K562 (cell line): ENCODE data around the gene POMP. TPM values are rescaled to one million over a fixed set of nuclear protein-coding genes. Genes with fewer than 3 reads are reported as not detected.

Source experiments
- EP300 ChIP-seq: IDR thresholded peaks from 2 replicates; pipeline ENCODE4 v1.6.1; 2012; ENCODE audit warnings: low read length, improper control_type of control experiment
- ESRRB ChIP-seq: fragments of 250-450 bp; sonication (Bioruptor Pico); IDR thresholded peaks from 2 replicates; pipeline ENCODE4 v1.5.0; 2020; ENCODE audit warnings: mild to moderate bottlenecking, moderate library complexity, borderline replicate concordance
- ETS2 ChIP-seq: IDR thresholded peaks from 2 replicates; pipeline ENCODE4 v1.6.1; 2016; ENCODE audit warnings: borderline replicate concordance, missing genetic modification characterization, mild to moderate bottlenecking, moderate library complexity, missing compliant biosample characterization; ENCODE audit not compliant: poor library complexity, severe bottlenecking
- FOSL1 ChIP-seq: fragments of 200-800 bp; sonication (Bioruptor generic); conservative IDR thresholded peaks from 2 replicates; pipeline ENCODE4 v1.6.1; 2016; ENCODE audit warnings: missing genetic modification characterization, missing compliant biosample characterization
- FOXK1 ChIP-seq: sonication (generic); formaldehyde crosslinking; IDR thresholded peaks from 2 replicates; pipeline ENCODE4 v1.8.0; 2022; ENCODE audit warnings: missing genetic modification reagents, mild to moderate bottlenecking, borderline replicate concordance
- GTF2F1 ChIP-seq: IDR thresholded peaks from 2 replicates; pipeline ENCODE4 v1.6.1; 2011; ENCODE audit warnings: low read depth, low read length, improper control_type of control experiment
- HOXB6 ChIP-seq: fragments of 250-450 bp; sonication (Bioruptor Pico); IDR thresholded peaks from 2 replicates; pipeline ENCODE4 v1.5.1; 2022; ENCODE audit warnings: mild to moderate bottlenecking, borderline replicate concordance
- KLF10 ChIP-seq: fragments of 250-450 bp; sonication (Bioruptor Pico); IDR thresholded peaks from 2 replicates; pipeline ENCODE4 v1.6.1; 2021; ENCODE audit warnings: matching md5 sums
- LEF1 ChIP-seq: fragments of 450-650 bp; IDR thresholded peaks from 2 replicates; pipeline ENCODE4 v1.6.1; 2016; ENCODE audit warnings: mild to moderate bottlenecking
- MAZ ChIP-seq, 2 experiments: fragments of 450-650 bp in 1 of 2; sonication (generic) in 1 of 2; formaldehyde crosslinking; IDR thresholded peaks in 1 of 2; conservative IDR thresholded peaks in 1 of 2; 2 replicates each; pipeline versions ENCODE4 v1.4.0 to v1.5.0; 2020; ENCODE audit warnings: mild to moderate bottlenecking in 1 of 2, missing genetic modification reagents in 1 of 2
- NCOA1 ChIP-seq: fragments of 450-650 bp; IDR thresholded peaks from 2 replicates; pipeline ENCODE4 v1.6.1; 2016; ENCODE audit warnings: low read depth
- NRF1 ChIP-seq, 2 experiments: fragments of 450-650 bp; IDR thresholded peaks in 1 of 2; conservative IDR thresholded peaks in 1 of 2; 2 replicates each; pipeline ENCODE4 v1.6.1; 2014; ENCODE audit warnings: mild to moderate bottlenecking in 2 of 2
- RBM14 ChIP-seq: fragments of 200-400 bp; formaldehyde crosslinking; IDR thresholded peaks from 2 replicates; pipeline ENCODE4 v1.6.1; 2018; ENCODE audit warnings: low read depth, mild to moderate bottlenecking, low read length, moderate library complexity, borderline replicate concordance; ENCODE audit not compliant: insufficient read depth
- RBM25 ChIP-seq: fragments of 200-400 bp; formaldehyde crosslinking; IDR thresholded peaks from 2 replicates; pipeline ENCODE4 v1.6.1; 2018; ENCODE audit warnings: low read length, low read depth, moderate library complexity; ENCODE audit not compliant: severe bottlenecking
- SMAD1 ChIP-seq: fragments of 150-350 bp; IDR thresholded peaks from 2 replicates; pipeline ENCODE4 v1.6.1; 2014; ENCODE audit warnings: low read length, low read depth; ENCODE audit not compliant: partially characterized antibody
- SMC3 ChIP-seq: conservative IDR thresholded peaks from 2 replicates; pipeline ENCODE4 v1.6.1; 2011; ENCODE audit warnings: low read depth, low read length, improper control_type of control experiment; ENCODE audit not compliant: insufficient read depth
- SRSF7 ChIP-seq: fragments of 200-400 bp; formaldehyde crosslinking; optimal IDR thresholded peaks from 2 replicates; pipeline ENCODE3; 2017; ENCODE audit warnings: mild to moderate bottlenecking, low read depth, low read length
- SUPT5H ChIP-seq: fragments of 450-650 bp; IDR thresholded peaks from 2 replicates; pipeline ENCODE4 v1.6.1; 2016
- ZBTB8A ChIP-seq: fragments of 450-650 bp; IDR thresholded peaks from 2 replicates; pipeline ENCODE4 v1.6.1; 2018; ENCODE audit warnings: mild to moderate bottlenecking, moderate library complexity; ENCODE audit not compliant: partially characterized antibody
- ZNF121 ChIP-seq: sonication (generic); formaldehyde crosslinking; conservative IDR thresholded peaks from 2 replicates; pipeline ENCODE4 v1.8.0; 2022; ENCODE audit warnings: missing genetic modification reagents
- ZNF431 ChIP-seq: sonication (generic); formaldehyde crosslinking; IDR thresholded peaks from 2 replicates; pipeline ENCODE4 v1.8.0; 2022; ENCODE audit warnings: mild to moderate bottlenecking, missing genetic modification reagents
- ZNF79 ChIP-seq: fragments of 250-450 bp; sonication (Bioruptor Pico); IDR thresholded peaks from 2 replicates; pipeline ENCODE4 v1.4.0; 2020; ENCODE audit warnings: low read depth, mild to moderate bottlenecking, moderate library complexity
- polyA plus RNA-seq, 8 experiments: library from polyadenylated mRNA; depleted of rRNA in 4 of 8; stranded (reverse) in 5 of 8; unstranded in 3 of 8; fragments of >200 nt; fragmentation: Nextera tagmentation in 2 of 8; fragmentation: Illumina TruSeq in 1 of 8; extraction: Ambion mirVana in 2 of 8; extraction: Trizol in 1 of 8; gene quantifications; 2 replicates each; pipeline versions ENCODE4 v1.2.1 to v1.2.3, GENCODE V29; 2011 to 2014; ENCODE audit warnings: inconsistent platforms in 1 of 8, missing spikeins in 1 of 8
- total RNA-seq, 7 experiments: library from RNA; depleted of rRNA in 6 of 7; stranded (reverse); fragments of >200 nt in 6 of 7; fragmentation: Illumina TruSeq in 2 of 7; extraction: Trizol in 2 of 7; gene quantifications; 2 replicates each; pipeline versions ENCODE4 v1.2.1 to v1.2.3, GENCODE V29; 2011 to 2021; ENCODE audit warnings: low replicate concordance in 1 of 7
- TF ChIP-seq, protein P1 (sequence below): sonication (generic); formaldehyde crosslinking; IDR thresholded peaks from 2 replicates; pipeline ENCODE4 v1.9.0; 2022; ENCODE audit warnings: mild to moderate bottlenecking, missing genetic modification reagents
- TF ChIP-seq, protein P2 (sequence below): fragments of 250-450 bp; sonication (Bioruptor Pico); IDR thresholded peaks from 2 replicates; pipeline ENCODE4 v1.6.1; 2021; ENCODE audit warnings: mild to moderate bottlenecking
- TF ChIP-seq, protein P3 (sequence below): sonication (generic); formaldehyde crosslinking; IDR thresholded peaks from 2 replicates; pipeline ENCODE4 v1.8.1; 2023; ENCODE audit warnings: mild to moderate bottlenecking, missing genetic modification reagents
- TF ChIP-seq, protein P4 (sequence below): sonication (generic); formaldehyde crosslinking; IDR thresholded peaks from 2 replicates; pipeline ENCODE4 v1.8.1; 2023; ENCODE audit warnings: mild to moderate bottlenecking, missing genetic modification reagents

Gene POMP
- total and polyA plus RNA-seq, 9 of the 15 experiments (the other 6 are each of a cell fraction or from before 2014, with no cell fraction given) = 69.2 to 647 (median 118) TPM

DNA sequence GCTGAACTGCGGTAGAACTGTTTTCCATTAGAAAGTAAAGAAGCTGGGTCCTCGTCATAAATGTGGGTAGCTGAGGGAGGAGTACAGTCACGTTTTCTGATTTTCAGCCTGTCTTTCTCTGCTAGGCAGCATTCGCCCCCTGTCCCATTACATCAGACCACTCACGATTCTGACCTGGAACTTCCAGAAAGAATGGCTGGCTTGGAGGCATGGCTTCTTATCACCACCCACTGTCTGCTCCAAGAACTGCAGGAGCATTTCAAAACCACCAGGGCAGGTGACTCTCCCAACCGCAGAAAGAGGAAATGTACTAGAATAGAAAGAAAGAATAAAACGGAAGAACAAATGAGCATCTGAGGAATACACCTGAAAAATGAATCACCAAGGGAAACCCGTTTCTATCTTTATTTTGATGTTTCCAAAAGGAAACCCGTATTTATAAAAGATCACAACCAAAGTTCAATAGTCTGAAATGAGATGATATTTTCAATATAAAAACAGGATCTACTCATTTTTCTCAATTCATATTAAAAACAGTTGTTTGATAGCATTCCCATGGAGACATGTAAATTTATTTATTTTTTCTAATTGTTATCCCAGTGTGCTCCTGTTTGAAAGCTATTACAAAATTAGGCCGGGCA lies 22.1 kb upstream of the POMP start (continued):
- TF ChIP-seq, protein P1, sequence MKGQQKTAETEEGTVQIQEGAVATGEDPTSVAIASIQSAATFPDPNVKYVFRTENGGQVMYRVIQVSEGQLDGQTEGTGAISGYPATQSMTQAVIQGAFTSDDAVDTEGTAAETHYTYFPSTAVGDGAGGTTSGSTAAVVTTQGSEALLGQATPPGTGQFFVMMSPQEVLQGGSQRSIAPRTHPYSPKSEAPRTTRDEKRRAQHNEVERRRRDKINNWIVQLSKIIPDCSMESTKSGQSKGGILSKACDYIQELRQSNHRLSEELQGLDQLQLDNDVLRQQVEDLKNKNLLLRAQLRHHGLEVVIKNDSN = no peak
- TF ChIP-seq SUPT5H (no peak), SMC3 (peak; percentile 75), ZNF121 (no peak), KLF10 (CRISPR knock-in tag) (no peak), MAZ (CRISPR knock-in tag; conservative IDR thresholded peaks at IDR 0.05 in 1 of 2, IDR thresholded peaks at IDR 0.05 in 1 of 2) (no peak), ZBTB8A (no peak), FOXK1 (no peak), LEF1 (no peak), RBM25 (no peak), HOXB6 (CRISPR knock-in tag) (no peak), RBM14 (no peak), NCOA1 (no peak), GTF2F1 (no peak), ZNF431 (CRISPR knock-in tag) (no peak), ESRRB (CRISPR knock-in tag) (no peak), EP300 (0 out of 2 replicates have a peak, but pooled peaks have one; percentile 24), SMAD1 (no peak), ETS2 (no peak), ZNF79 (no peak), SRSF7 (no peak), FOSL1 (tag) (0 out of 2 replicates have a peak, but pooled peaks have one; percentile 23), NRF1 (conservative IDR thresholded peaks at IDR 0.05 in 1 of 2, IDR thresholded peaks at IDR 0.05 in 1 of 2) (no peak)
- TF ChIP-seq, protein P2, sequence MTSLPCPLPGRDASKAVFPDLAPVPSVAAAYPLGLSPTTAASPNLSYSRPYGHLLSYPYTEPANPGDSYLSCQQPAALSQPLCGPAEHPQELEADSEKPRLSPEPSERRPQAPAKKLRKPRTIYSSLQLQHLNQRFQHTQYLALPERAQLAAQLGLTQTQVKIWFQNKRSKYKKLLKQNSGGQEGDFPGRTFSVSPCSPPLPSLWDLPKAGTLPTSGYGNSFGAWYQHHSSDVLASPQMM (CRISPR knock-in tag) = no peak
- TF ChIP-seq, protein P3, sequence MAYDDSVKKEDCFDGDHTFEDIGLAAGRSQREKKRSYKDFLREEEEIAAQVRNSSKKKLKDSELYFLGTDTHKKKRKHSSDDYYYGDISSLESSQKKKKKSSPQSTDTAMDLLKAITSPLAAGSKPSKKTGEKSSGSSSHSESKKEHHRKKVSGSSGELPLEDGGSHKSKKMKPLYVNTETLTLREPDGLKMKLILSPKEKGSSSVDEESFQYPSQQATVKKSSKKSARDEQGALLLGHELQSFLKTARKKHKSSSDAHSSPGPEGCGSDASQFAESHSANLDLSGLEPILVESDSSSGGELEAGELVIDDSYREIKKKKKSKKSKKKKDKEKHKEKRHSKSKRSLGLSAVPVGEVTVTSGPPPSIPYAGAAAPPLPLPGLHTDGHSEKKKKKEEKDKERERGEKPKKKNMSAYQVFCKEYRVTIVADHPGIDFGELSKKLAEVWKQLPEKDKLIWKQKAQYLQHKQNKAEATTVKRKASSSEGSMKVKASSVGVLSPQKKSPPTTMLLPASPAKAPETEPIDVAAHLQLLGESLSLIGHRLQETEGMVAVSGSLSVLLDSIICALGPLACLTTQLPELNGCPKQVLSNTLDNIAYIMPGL = no peak
- TF ChIP-seq, protein P4, sequence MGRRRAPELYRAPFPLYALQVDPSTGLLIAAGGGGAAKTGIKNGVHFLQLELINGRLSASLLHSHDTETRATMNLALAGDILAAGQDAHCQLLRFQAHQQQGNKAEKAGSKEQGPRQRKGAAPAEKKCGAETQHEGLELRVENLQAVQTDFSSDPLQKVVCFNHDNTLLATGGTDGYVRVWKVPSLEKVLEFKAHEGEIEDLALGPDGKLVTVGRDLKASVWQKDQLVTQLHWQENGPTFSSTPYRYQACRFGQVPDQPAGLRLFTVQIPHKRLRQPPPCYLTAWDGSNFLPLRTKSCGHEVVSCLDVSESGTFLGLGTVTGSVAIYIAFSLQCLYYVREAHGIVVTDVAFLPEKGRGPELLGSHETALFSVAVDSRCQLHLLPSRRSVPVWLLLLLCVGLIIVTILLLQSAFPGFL (CRISPR knock-in tag) = no peak
